Spleen (tissue), 13 donors: ENCODE results near the gene MR1. TPM values are rescaled to one million over a fixed set of nuclear protein-coding genes. Genes with fewer than 3 reads are reported as not detected.
A peak's percentile ranks its signal among the peaks of the same experiment; 100 is the strongest.

Experiments used
- DNase-seq: peaks from one replicate; pipeline ENCODE4 v3.0.0-alpha.2; 2020
- H3K27ac ChIP-seq, 8 donors: fragments of 200-600 bp; sonication (generic) in 7 of 8; 1 replicate in 4 of 8; 2 replicates in 4 of 8; pipeline versions ENCODE4 v1.5.0 to v1.8.0; 2016 to 2021; ENCODE audit warnings: inconsistent platforms in 4 of 8, mild to moderate bottlenecking in 4 of 8, moderate library complexity in 1 of 8
- H3K27me3 ChIP-seq, 7 donors: fragments of 200-600 bp; sonication (generic) in 6 of 7; replicated peaks in 1 of 7; 1 replicate in 4 of 7; 2 replicates in 3 of 7; pipeline versions ENCODE4 v1.5.0 to v1.8.0; 2016 to 2021; ENCODE audit warnings: inconsistent platforms in 3 of 7, mild to moderate bottlenecking in 1 of 7
- H3K36me3 ChIP-seq, 6 donors: fragments of 200-600 bp; sonication (generic) in 5 of 6; 1 replicate in 4 of 6; 2 replicates in 2 of 6; pipeline versions ENCODE4 v1.5.0 to v1.8.0; 2016 to 2021; ENCODE audit warnings: inconsistent platforms in 2 of 6
- H3K4me1 ChIP-seq, 6 donors: fragments of 200-600 bp; sonication (generic) in 5 of 6; 1 replicate in 3 of 6; 2 replicates in 3 of 6; pipeline versions ENCODE4 v1.5.0 to v1.8.0; 2016 to 2021; ENCODE audit warnings: inconsistent platforms in 3 of 6
- H3K4me3 ChIP-seq, 8 donors: fragments of 200-600 bp; sonication (generic) in 7 of 8; 1 replicate in 4 of 8; 2 replicates in 4 of 8; pipeline versions ENCODE4 v1.5.0 to v1.8.0; 2016 to 2021; ENCODE audit warnings: inconsistent platforms in 4 of 8, mild to moderate bottlenecking in 4 of 8, moderate library complexity in 2 of 8
- H3K9me3 ChIP-seq, 8 donors: fragments of 200-600 bp; sonication (generic) in 7 of 8; 1 replicate in 4 of 8; 2 replicates in 4 of 8; pipeline versions ENCODE4 v1.5.0 to v1.8.0; 2016 to 2021; ENCODE audit warnings: inconsistent platforms in 4 of 8
- CTCF ChIP-seq, 11 experiments: fragments of 200-600 bp in 7 of 11; fragments of 450-650 bp in 4 of 11; sonication (generic) in 4 of 11; IDR thresholded peaks in 8 of 11; conservative IDR thresholded peaks in 3 of 11; 1 replicate in 7 of 11; 2 replicates in 4 of 11; pipeline versions ENCODE4 v1.4.0 to v1.8.0; 2016 to 2021; ENCODE audit warnings: antibody characterized with exemption in 11 of 11, inconsistent platforms in 4 of 11, mild to moderate bottlenecking in 1 of 11
- POLR2A ChIP-seq, 3 donors: fragments of 450-650 bp; IDR thresholded peaks; one replicate each; pipeline ENCODE4 v1.5.1; 2017; ENCODE audit warnings: antibody characterized with exemption in 3 of 3, mild to moderate bottlenecking in 1 of 3
- POLR2AphosphoS5 ChIP-seq, 3 donors: sonication (generic); formaldehyde crosslinking; IDR thresholded peaks; one replicate each; pipeline ENCODE4 v1.5.1; 2017; ENCODE audit warnings: antibody characterized with exemption in 3 of 3
- WGBS, 5 donors: extraction: QIAGEN DNeasy Blood & Tissue Kit in 3 of 5; methylation state at CpG; one replicate each; pipeline versions ENCODE4 v1.1.5 to v1.1.7; 2013 to 2018; 5-methylcytosine and 5-hydroxymethylcytosine counted together
- intact Hi-C: fragments of 100-400 bp; cut with DNase I; formaldehyde crosslinking; loops from one replicate; pipeline ENCODE4 v1.15.0; 2023; ENCODE audit warnings: low total_unique reads
- long read RNA-seq, 2 donors: transcript quantifications; one replicate each; lab custom pipeline, GENCODE V29; 2026
- polyA plus RNA-seq, 3 donors: library from polyadenylated mRNA; stranded (reverse); fragments of 200-250 nt; gene quantifications; one replicate each; pipeline ENCODE4 v1.2.1, GENCODE V29; 2013
- total RNA-seq, 7 donors: library from RNA; depleted of rRNA in 3 of 7; stranded (reverse); fragments of >200 nt in 3 of 7; fragmentation: NEBNext Ultra II Directional in 4 of 7; extraction: Animal tissue kit (Norgen Biotek cat#: 25700) in 4 of 7; gene quantifications; one replicate each; pipeline versions ENCODE4 v1.1.0 to v1.2.1, GENCODE V29; 2016 to 2021
- donor health status: healthy with polysubstance abuse.
- donor health status: DM: no; HTN: no; CAD: no; lungs with moderate emphysema.
- donor health status: DM: no; HTN: no; CAD: no.
- donor health status: Bipolar disorder and iron deficiency.
- donor health status: healthy.
- donor health status: DM: no; HTN: no; CAD: no.
- donor health status: DM: yes; HTN: yes; CAD: no.

MR1 gene
- total RNA-seq: 10 to 100 TPM; 21.9 to 35.6 (median 25.8) TPM
- 1 to 10 TPM; 4.9 to 6.3 (median 6.0) TPM for polyA plus RNA-seq
- long read RNA-seq, donor 1, full-length matches to known transcripts: 5 of 5 reads
- long read RNA-seq, donor 1, partial matches to known transcripts: 0 of 5 reads
- long read RNA-seq, donor 1, other reads (novel, unspliced or antisense): 0 of 5 reads
- long read RNA-seq, donor 2, full-length matches to known transcripts: 2 of 2 reads
- long read RNA-seq, donor 2, partial matches to known transcripts: 0 of 2 reads
- long read RNA-seq, donor 2, other reads (novel, unspliced or antisense): 0 of 2 reads

DNA sequence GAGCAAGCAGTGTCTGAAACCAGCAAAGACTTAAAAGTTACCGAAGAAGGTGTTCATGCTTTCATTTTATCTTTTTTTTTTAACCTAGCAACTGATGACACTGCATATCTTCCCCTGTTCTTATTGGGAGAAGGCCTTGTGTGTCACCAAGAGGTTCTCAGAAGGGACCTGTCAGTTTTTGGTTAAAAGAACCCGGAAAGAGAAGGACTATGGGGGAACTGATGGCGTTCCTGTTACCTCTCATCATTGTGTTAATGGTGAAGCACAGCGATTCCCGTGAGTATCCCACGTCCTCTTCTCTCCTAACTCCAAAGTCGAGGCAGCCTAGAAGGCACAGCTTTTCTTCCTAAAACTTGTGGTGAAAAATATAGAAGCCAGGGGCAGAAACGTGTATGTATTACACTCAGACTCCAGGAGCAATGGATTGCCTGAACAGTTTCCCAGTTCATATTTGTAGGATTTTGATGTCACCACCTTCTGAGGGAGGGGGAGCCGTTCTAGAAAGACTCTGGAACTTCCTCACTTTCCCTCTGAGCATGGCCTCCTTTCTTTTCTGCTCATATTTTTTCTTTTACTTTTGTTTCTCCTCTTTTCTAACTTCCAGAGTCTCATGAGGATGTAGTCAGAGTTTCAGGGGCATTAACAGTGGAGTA is at the start of gene MR1:
MR1 (plus strand) TSS at position 185 of the 653 bp plus-strand sequence; CDS start at position 210, 25 bp downstream.
- H3K27me3 ChIP-seq: no peaks in the 10 kb centered on the region
- peaks cover 0 to 11% (median 0%) of the 10 kb centered on the region in 6 donors for H3K36me3 ChIP-seq
- intact Hi-C loops: no loop called here
- H3K27ac ChIP-seq: peak within 1 kb of the TSS; percentile 80 to 95 (median 92)
- WGBS, 5 donors: 1 to 11% (median 3%) methylated on average over 9 of the region's 9 CpGs
- TF ChIP-seq POLR2AphosphoS5 (IDR thresholded peaks at IDR 0.05): peak in 1 of 3 donors; percentile 84
- TF ChIP-seq CTCF (IDR thresholded peaks at IDR 0.05 in 8 of 11, conservative IDR thresholded peaks at IDR 0.05 in 3 of 11): no peak
- peak in 1 of 3 donors; percentile 47 for TF ChIP-seq POLR2A (IDR thresholded peaks at IDR 0.05)
- no peaks in the 10 kb centered on the region for H3K9me3 ChIP-seq
- H3K4me1 ChIP-seq: peaks cover 24 to 66% (median 59%) of the 10 kb centered on the region in 6 donors
- no peak for DNase-seq
- peak within 1 kb of the TSS; percentile 26 to 74 (median 55) for H3K4me3 ChIP-seq

DNA sequence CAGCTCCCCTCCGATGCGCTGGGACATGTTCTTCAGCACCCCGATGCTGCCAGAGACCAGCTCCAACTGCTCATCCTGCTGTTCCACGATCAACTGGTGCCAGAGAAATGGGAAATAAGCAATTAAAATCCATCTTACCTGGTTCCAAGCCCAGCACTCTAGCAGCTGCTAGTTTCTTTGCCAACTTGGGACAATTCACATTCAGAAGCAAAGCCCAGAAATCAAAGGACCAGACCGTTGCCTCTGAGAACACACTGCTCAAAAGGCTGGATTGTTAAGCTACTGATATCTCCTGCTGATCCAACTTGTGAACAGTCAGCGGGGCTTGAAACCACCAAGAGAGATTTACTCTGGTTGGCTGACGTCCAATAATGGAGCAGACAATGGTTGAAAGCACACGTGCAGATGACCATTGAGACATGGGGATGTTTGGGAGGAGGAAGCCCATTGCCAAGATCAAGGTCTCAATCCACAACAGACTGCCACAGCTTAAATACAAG is 45.5 kb upstream of the MR1 start:
- WGBS, 5 donors: 78 to 88% (median 82%) methylated on average over 7 to 8 of the region's 8 CpGs
- Histone ChIP-seq H3K36me3 (peaks cover 2 to 100% (median 84%) of the 10 kb centered on the region in 6 donors), H3K27ac (no peak overlapping the region), H3K27me3 (no peaks in the 10 kb centered on the region), H3K9me3 (no peaks in the 10 kb centered on the region), H3K4me1 (no peaks in the 10 kb centered on the region), H3K4me3 (no peak overlapping the region)
- no peak for DNase-seq
- TF ChIP-seq CTCF (IDR thresholded peaks at IDR 0.05 in 8 of 11, conservative IDR thresholded peaks at IDR 0.05 in 3 of 11) (no peak), POLR2A (IDR thresholded peaks at IDR 0.05) (no peak), POLR2AphosphoS5 (IDR thresholded peaks at IDR 0.05) (no peak)
- intact Hi-C loops: no loop called here

- TF ChIP-seq CTCF (IDR thresholded peaks at IDR 0.05 in 8 of 11, conservative IDR thresholded peaks at IDR 0.05 in 3 of 11) (no peak), POLR2AphosphoS5 (IDR thresholded peaks at IDR 0.05) (no peak), POLR2A (IDR thresholded peaks at IDR 0.05) (no peak)
- H3K27ac ChIP-seq: no peak overlapping the region
- no peaks in the 10 kb centered on the region for H3K9me3 ChIP-seq
- H3K4me3 ChIP-seq: no peak overlapping the region
- no peaks in the 10 kb centered on the region for H3K4me1 ChIP-seq
- no peaks in the 10 kb centered on the region for H3K27me3 ChIP-seq
- no peak for DNase-seq
- intact Hi-C loops: no loop called here
- H3K36me3 ChIP-seq: peaks cover 2 to 95% (median 38%) of the 10 kb centered on the region in 6 donors
- 80 to 86% (median 84%) methylated on average over 3 of the region's 3 CpGs for WGBS, 5 donors
Observed at GRCh38 chr1:180994262-180994661, 39.5 kb upstream of the MR1 start.
